ENCODE measurements around the gene PIGR. TPM values are rescaled to one million over a fixed set of nuclear protein-coding genes. Genes with fewer than 3 reads are reported as not detected.

The PIGR gene
- polyA plus RNA-seq, 1 donor (not counting 4 experiments of a cell fraction or from before 2014, with no cell fraction given) = 0.01 TPM

GRCh38 chr1:206969090-206969489 is 22.8 kb upstream of the PIGR start:
- Histone ChIP-seq H3K4me1 (ENCODE audit: control insufficient read depth, extremely low read depth, insufficient read depth, low read length) (no peaks in the 10 kb centered on the region), H3K9ac (ENCODE audit: control insufficient read depth, extremely low read depth, insufficient read depth, low read length) (no peak overlapping the region), H3K9me3 (ENCODE audit: control insufficient read depth, low read depth, low read length) (no peaks in the 10 kb centered on the region), H3K27ac (ENCODE audit: control insufficient read depth, insufficient read depth, low read length) (no peak overlapping the region), H3K27me3 (ENCODE audit: control insufficient read depth, extremely low read depth, insufficient read depth, low read length) (peaks cover 21% of the 10 kb centered on the region), H3K79me2 (ENCODE audit: control insufficient read depth, insufficient read depth, low read length) (no peaks in the 10 kb centered on the region), H3K9me1 (ENCODE audit: control insufficient read depth, extremely low read depth, insufficient read depth, low read length) (no peaks in the 10 kb centered on the region), H3K36me3 (ENCODE audit: control insufficient read depth in 2 of 2, extremely low read depth in 1 of 2, insufficient read depth in 2 of 2, low read length in 2 of 2) (no peaks in the 10 kb centered on the region), H2AFZ (ENCODE audit: control insufficient read depth, low read length) (no peak overlapping the region), H4K20me1 (ENCODE audit: control insufficient read depth, extremely low read depth, insufficient read depth, low read length) (no peaks in the 10 kb centered on the region), H3K4me3 (ENCODE audit: control insufficient read depth in 2 of 3, extremely low read depth in 1 of 3, insufficient read depth in 2 of 3, low read depth in 1 of 3, low read length in 3 of 3) (no peak overlapping the region), H3K4me2 (ENCODE audit: control insufficient read depth, extremely low read depth, insufficient read depth, low read depth, low read length) (no peak overlapping the region)
- DNase-seq (ENCODE audit: low read depth, low spot score) = no peak
- dilution Hi-C loops (cut with MboI; ENCODE audit: extremely low pct_ligation_motif_present, low sequenced_read_pairs) = no loop called here
- TF ChIP-seq CTCF (optimal IDR thresholded peaks at IDR 0.05 in 1 of 3, IDR thresholded peaks at IDR 0.05 in 1 of 3, conservative IDR thresholded peaks at IDR 0.05 in 1 of 3; ENCODE audit: extremely low read depth in 1 of 3, insufficient read depth in 2 of 3, low read length in 3 of 3) = no peak
- no peak for TF ChIP-seq EZH2 (IDR thresholded peaks at IDR 0.05; ENCODE audit: low read length)
- FAIRE-seq = no peak

GRCh38 chr1:206967096-206967849 is 21.0 kb upstream of the PIGR start:
- H3K9me3 ChIP-seq (ENCODE audit: control insufficient read depth, low read depth, low read length) = no peaks in the 10 kb centered on the region
- H3K4me1 ChIP-seq (ENCODE audit: control insufficient read depth, extremely low read depth, insufficient read depth, low read length) = no peaks in the 10 kb centered on the region
- H3K27ac ChIP-seq (ENCODE audit: control insufficient read depth, insufficient read depth, low read length) = no peak overlapping the region
- no peaks in the 10 kb centered on the region for H4K20me1 ChIP-seq (ENCODE audit: control insufficient read depth, extremely low read depth, insufficient read depth, low read length)
- no peaks in the 10 kb centered on the region for H3K79me2 ChIP-seq (ENCODE audit: control insufficient read depth, insufficient read depth, low read length)
- FAIRE-seq (no peak), DNase-seq (ENCODE audit: low read depth, low spot score) (no peak)
- H3K36me3 ChIP-seq (ENCODE audit: control insufficient read depth in 2 of 2, extremely low read depth in 1 of 2, insufficient read depth in 2 of 2, low read length in 2 of 2) = no peaks in the 10 kb centered on the region
- H3K27me3 ChIP-seq (ENCODE audit: control insufficient read depth, extremely low read depth, insufficient read depth, low read length) = peaks cover 16% of the 10 kb centered on the region
- H2AFZ ChIP-seq (ENCODE audit: control insufficient read depth, low read length) = no peak overlapping the region
- no peak overlapping the region for H3K4me2 ChIP-seq (ENCODE audit: control insufficient read depth, extremely low read depth, insufficient read depth, low read depth, low read length)
- TF ChIP-seq CTCF (optimal IDR thresholded peaks at IDR 0.05 in 1 of 3, IDR thresholded peaks at IDR 0.05 in 1 of 3, conservative IDR thresholded peaks at IDR 0.05 in 1 of 3; ENCODE audit: extremely low read depth in 1 of 3, insufficient read depth in 2 of 3, low read length in 3 of 3) (no peak), EZH2 (IDR thresholded peaks at IDR 0.05; ENCODE audit: low read length) (no peak)
- no peak overlapping the region for H3K9ac ChIP-seq (ENCODE audit: control insufficient read depth, extremely low read depth, insufficient read depth, low read length)
- H3K9me1 ChIP-seq (ENCODE audit: control insufficient read depth, extremely low read depth, insufficient read depth, low read length) = no peaks in the 10 kb centered on the region
- dilution Hi-C loops (cut with MboI; ENCODE audit: extremely low pct_ligation_motif_present, low sequenced_read_pairs) = no loop called here
- no peak overlapping the region for H3K4me3 ChIP-seq (ENCODE audit: control insufficient read depth in 2 of 3, extremely low read depth in 1 of 3, insufficient read depth in 2 of 3, low read depth in 1 of 3, low read length in 3 of 3)

Measured in keratinocyte (primary cell).